GM12878 (cell line): ENCODE results near the gene USH2A. TPM values are rescaled to one million over a fixed set of nuclear protein-coding genes. Genes with fewer than 3 reads are reported as not detected.

Experiments used
- ATAC-seq: fragments of 200-7000 bp; cut with Tn5 transposase; 3 replicates; pipeline ENCODE4 v1.9.1; 2020; ENCODE audit warnings: mild to moderate bottlenecking, moderate library complexity
- BruUV-seq: library from RNA; stranded (reverse); fragments of 400-500 nt; replicated peaks from 2 replicates; lab custom pipeline; 2021; lab: Mats Ljungman, UMichigan
- CTCF ChIA-PET: fragments of 300-600 bp; sonication (Branson Sonifier 250); formaldehyde crosslinking; extraction: SDS; loops from one replicate; lab custom pipeline; 2021; ENCODE audit warnings: inconsistent platforms; lab: Yijun Ruan, JAX
- POLR2A ChIA-PET: fragments of 350-600 bp; formaldehyde crosslinking; extraction: SDS; loops from one replicate; lab custom pipeline; 2021; ENCODE audit warnings: inconsistent platforms; lab: Charles Lee
- RAD21 ChIA-PET: fragments of 300-600 bp; sonication (Branson Sonifier 250); formaldehyde crosslinking; loops from one replicate; lab custom pipeline; 2023; ENCODE audit warnings: antibody characterized with exemption; ENCODE audit not compliant: unreplicated experiment; lab: Charles Lee
- SMC1A ChIA-PET: fragments of 300-600 bp; sonication (Branson Sonifier 250); formaldehyde crosslinking; loops from one replicate; lab custom pipeline; 2023; ENCODE audit not compliant: unreplicated experiment, uncharacterized antibody; lab: Charles Lee
- DNase-seq: peaks from one replicate; pipeline ENCODE4 v3.0.0-alpha.2; 2011; ENCODE audit warnings: low read depth, low spot score
- FAIRE-seq: peaks from 3 replicates; lab custom pipeline; 2011; peaks lifted over from hg19 to GRCh38; lab: Jason Lieb, UNC
- H2AFZ ChIP-seq: 2 replicates; pipeline ENCODE4 v1.6.0; 2011; ENCODE audit warnings: low read depth, low read length, control low read depth; ENCODE audit not compliant: control insufficient read depth
- H3K27ac ChIP-seq: 2 replicates; pipeline ENCODE4 v1.5.1; 2011; ENCODE audit warnings: control low read depth; ENCODE audit not compliant: control insufficient read depth, insufficient read depth
- H3K27me3 ChIP-seq, 2 experiments: replicated peaks in 1 of 2; 2 replicates each; pipeline versions ENCODE4 v1.6.0 to v1.6.1; 2011; ENCODE audit warnings: low read length in 1 of 2; ENCODE audit not compliant: control insufficient read depth in 2 of 2, insufficient read depth in 2 of 2
- H3K36me3 ChIP-seq, 2 experiments: 2 replicates each; pipeline ENCODE4 v1.5.1; 2011; ENCODE audit warnings: low read length in 1 of 2; ENCODE audit not compliant: control insufficient read depth in 2 of 2, insufficient read depth in 2 of 2
- H3K4me1 ChIP-seq: 2 replicates; pipeline ENCODE4 v1.6.1; 2011; ENCODE audit warnings: mild to moderate bottlenecking, low read length, moderate library complexity, mixed read lengths; ENCODE audit not compliant: control insufficient read depth, insufficient read depth
- H3K4me2 ChIP-seq: 2 replicates; pipeline ENCODE4 v1.6.0; 2011; ENCODE audit warnings: control low read depth; ENCODE audit not compliant: control insufficient read depth, insufficient read depth
- H3K4me3 ChIP-seq: fragments of 200-600 bp; sonication (generic); 2 replicates; pipeline ENCODE4 v1.5.1; 2016
- H3K79me2 ChIP-seq: 2 replicates; pipeline ENCODE4 v1.6.0; 2011; ENCODE audit warnings: low read length; ENCODE audit not compliant: control insufficient read depth, insufficient read depth
- H3K9ac ChIP-seq: 2 replicates; pipeline ENCODE4 v1.8.0; 2011; ENCODE audit warnings: low read length, control low read depth, mixed read lengths; ENCODE audit not compliant: control insufficient read depth, insufficient read depth
- H3K9me3 ChIP-seq: replicated peaks from 3 replicates; pipeline ENCODE4 v1.5.1; 2011; ENCODE audit warnings: mild to moderate bottlenecking, low read length; ENCODE audit not compliant: control insufficient read depth, insufficient read depth
- H4K20me1 ChIP-seq: 2 replicates; pipeline ENCODE4 v1.6.0; 2011; ENCODE audit not compliant: control insufficient read depth, insufficient read depth
- ATF7 ChIP-seq: fragments of 450-650 bp; IDR thresholded peaks from 2 replicates; pipeline ENCODE4 v1.6.1; 2016; ENCODE audit warnings: low read depth, mild to moderate bottlenecking
- CREM ChIP-seq: IDR thresholded peaks from 2 replicates; pipeline ENCODE4 v1.6.1; 2014; ENCODE audit warnings: antibody characterized with exemption, low read depth
- HSF1 ChIP-seq: fragments of 150-350 bp; IDR thresholded peaks from 2 replicates; pipeline ENCODE4 v1.6.1; 2014; ENCODE audit warnings: mild to moderate bottlenecking, low read depth, low read length
- MTA2 ChIP-seq: fragments of 450-650 bp; IDR thresholded peaks from 2 replicates; pipeline ENCODE4 v1.6.1; 2016; ENCODE audit warnings: low read depth, mild to moderate bottlenecking, moderate library complexity
- MYC ChIP-seq: IDR thresholded peaks from 2 replicates; pipeline ENCODE4 v1.6.1; 2011; ENCODE audit warnings: mild to moderate bottlenecking, low read length, moderate library complexity, inconsistent platforms; ENCODE audit not compliant: insufficient read depth, insufficient replicate concordance, insufficient read length, severe bottlenecking
- NBN ChIP-seq: fragments of 450-650 bp; IDR thresholded peaks from 2 replicates; pipeline ENCODE4 v1.6.1; 2016
- NRF1 ChIP-seq: conservative IDR thresholded peaks from 2 replicates; pipeline ENCODE4 v1.6.1; 2011; ENCODE audit warnings: mild to moderate bottlenecking, low read depth, low read length, improper control_type of control experiment
- SIN3A ChIP-seq: IDR thresholded peaks from 2 replicates; pipeline ENCODE4 v1.6.1; 2012; ENCODE audit warnings: low read depth, low read length, improper control_type of control experiment
- SMAD5 ChIP-seq: IDR thresholded peaks from 2 replicates; pipeline ENCODE4 v1.6.1; 2016; ENCODE audit warnings: antibody characterized with exemption, low read depth
- STAT1 ChIP-seq: fragments of 450-650 bp; conservative IDR thresholded peaks from 2 replicates; pipeline ENCODE4 v1.6.1; 2014; ENCODE audit warnings: antibody characterized with exemption, mild to moderate bottlenecking
- TARDBP ChIP-seq: IDR thresholded peaks from 2 replicates; pipeline ENCODE4 v1.6.1; 2016; ENCODE audit warnings: borderline replicate concordance
- TCF7 ChIP-seq: IDR thresholded peaks from 2 replicates; pipeline ENCODE4 v1.6.1; 2014; ENCODE audit warnings: antibody characterized with exemption, borderline replicate concordance
- WGBS: methylation state at CpG from one replicate; pipeline ENCODE4 v1.1.6; 2016; ENCODE audit warnings: low lambda C conversion rate; ENCODE audit not compliant: insufficient replicate concordance, insufficient coverage; ENCODE audit errors: missing lambda C conversion rate; 5-methylcytosine and 5-hydroxymethylcytosine counted together
- in situ Hi-C: fragments of 300-500 bp; cut with MboI; formaldehyde crosslinking; loops from 9 replicates; pipeline ENCODE4 v1.14.3; 2018; ENCODE audit warnings: mixed read lengths
- intact Hi-C: fragments of 100-400 bp; cut with micrococcal nuclease; formaldehyde crosslinking; loops from one replicate; pipeline ENCODE4 v1.14.2; 2022; ENCODE audit not compliant: unreplicated experiment
- polyA plus RNA-seq, 11 experiments: library from polyadenylated mRNA; depleted of rRNA in 4 of 11; unstranded in 6 of 11; stranded (reverse) in 5 of 11; fragments of >200 nt; fragmentation: Nextera tagmentation in 4 of 11; fragmentation: Illumina TruSeq in 1 of 11; extraction: Ambion mirVana in 4 of 11; extraction: Trizol in 1 of 11; gene quantifications; 1 replicate in 1 of 11; 2 replicates in 10 of 11; pipeline versions ENCODE4 v1.2.1 to v1.2.3, GENCODE V29; 2011 to 2016; ENCODE audit warnings: inconsistent platforms in 2 of 11, missing spikeins in 2 of 11, low read depth in 1 of 11
- total RNA-seq, 4 experiments: library from RNA; depleted of rRNA in 3 of 4; stranded (reverse); fragments of >200 nt in 3 of 4; fragmentation: Illumina TruSeq in 1 of 4; extraction: Trizol in 1 of 4; gene quantifications; 2 replicates each; pipeline versions ENCODE4 v1.2.1 to v1.2.3, GENCODE V29; 2013 to 2021

USH2A gene
- total and polyA plus RNA-seq, 10 of the 15 experiments (the other 5 are each of a cell fraction or from before 2014, with no cell fraction given) = under 0.01 to 0.20 (median 0.01) TPM; not detected in 2

DNA sequence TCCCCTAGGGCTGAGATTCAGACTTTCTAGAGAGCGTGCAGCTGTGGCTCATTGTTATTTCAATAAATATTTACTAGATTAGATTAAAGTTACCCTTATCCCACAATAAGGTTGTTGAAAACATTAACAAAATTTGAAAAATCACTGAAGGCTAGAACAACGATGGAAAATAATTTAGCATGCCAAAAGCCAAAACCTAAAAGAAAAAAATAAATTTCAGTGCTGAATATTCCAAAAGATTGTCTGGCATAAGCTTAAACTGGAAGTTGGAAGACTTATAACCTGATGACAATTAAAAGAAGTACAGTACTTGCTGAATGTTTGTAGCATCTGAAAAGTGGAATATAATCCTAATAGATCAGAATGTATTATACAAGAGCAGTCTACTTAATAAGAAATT, 221.3 kb downstream of the USH2A start (continued):
- TF ChIP-seq HSF1 (no peak), STAT1 (no peak), TCF7 (no peak), SMAD5 (no peak), MTA2 (no peak), NBN (no peak), CREM (no peak), TARDBP (no peak), SIN3A (no peak), NRF1 (no peak), MYC (no peak)

DNA sequence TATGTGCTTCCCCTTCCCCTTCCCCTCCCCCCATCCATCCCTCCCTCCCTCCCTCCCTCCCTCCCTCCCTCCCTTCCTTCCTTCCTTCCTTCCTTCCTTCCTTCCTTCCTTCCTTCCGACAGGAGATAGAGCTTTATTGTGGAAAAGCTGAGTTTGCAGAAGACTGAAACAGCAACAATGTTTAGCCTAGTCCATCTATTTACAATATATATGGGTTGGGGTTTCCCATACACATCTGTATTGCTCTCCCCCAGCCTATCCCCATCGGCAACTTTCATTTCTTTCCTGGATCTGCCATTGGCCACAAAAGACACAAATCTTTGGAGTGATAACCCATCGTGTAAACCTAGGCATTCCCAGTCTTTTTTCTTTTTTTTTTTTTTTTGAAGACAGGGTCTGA, 222.3 kb downstream of the USH2A start:
- Histone ChIP-seq H3K79me2 (no peaks in the 10 kb centered on the region), H3K4me2 (no peak overlapping the region), H3K4me3 (no peak overlapping the region), H3K9ac (no peak overlapping the region), H3K27me3 (no peaks in the 10 kb centered on the region), H3K27ac (no peak overlapping the region), H3K9me3 (no peaks in the 10 kb centered on the region), H3K4me1 (no peaks in the 10 kb centered on the region), H4K20me1 (no peaks in the 10 kb centered on the region), H2AFZ (no peak overlapping the region), H3K36me3 (no peaks in the 10 kb centered on the region)
- DNase-seq = no peak
- ChIA-PET SMC1A (interaction anchor here (0.7 kb wide), 1 partner anchor 318 kb away, joined by 3 read pairs; no protein-coding TSS in a partner anchor), CTCF (interaction anchor here (1.0 kb wide), 1 partner anchor 21 kb away, joined by 3 read pairs; no protein-coding TSS in a partner anchor), RAD21 (no interaction called here), POLR2A (no interaction called here)
- no peak for ATAC-seq
- BruUV-seq = no TSS peak
- 39% methylated on average over 2 of the region's 3 CpGs for WGBS
- no peak for FAIRE-seq
- in situ Hi-C loops (no loop called here), intact Hi-C loops (no loop called here)
- no peak for TF ChIP-seq ATF7
